Psoas muscle (tissue), 8 donors: ENCODE results near the gene KLK4. TPM values are rescaled to one million over a fixed set of nuclear protein-coding genes. Genes with fewer than 3 reads are reported as not detected.

Experiments used
- ATAC-seq, 4 donors: fragments of 200-7000 bp; cut with Tn5 transposase; one replicate each; pipeline ENCODE4 v1.9.1; 2020; ENCODE audit warnings: moderate library complexity in 3 of 4, mild to moderate bottlenecking in 2 of 4
- DNase-seq, 2 donors: peaks; one replicate each; pipeline ENCODE4 v3.0.0-alpha.2; 2020
- H3K27ac ChIP-seq: fragments of 200-600 bp; one replicate; pipeline ENCODE4 v1.8.0; 2022
- H3K27me3 ChIP-seq, 3 donors: fragments of 200-600 bp in 1 of 3; one replicate each; pipeline versions ENCODE4 v1.6.1 to v1.8.0; 2013 to 2022; ENCODE audit warnings: low read length in 2 of 3, mild to moderate bottlenecking in 2 of 3, moderate library complexity in 1 of 3; ENCODE audit not compliant: insufficient read depth in 3 of 3
- H3K36me3 ChIP-seq, 2 donors: fragments of 200-600 bp in 1 of 2; one replicate each; pipeline versions ENCODE4 v1.6.1 to v1.8.0; 2013 to 2022; ENCODE audit warnings: low read depth in 1 of 2, mild to moderate bottlenecking in 1 of 2, moderate library complexity in 1 of 2; ENCODE audit not compliant: insufficient read depth in 1 of 2
- H3K4me1 ChIP-seq: fragments of 200-600 bp; one replicate; pipeline ENCODE4 v1.8.0; 2022
- H3K4me3 ChIP-seq: fragments of 200-600 bp; one replicate; pipeline ENCODE4 v1.8.0; 2022; ENCODE audit warnings: mild to moderate bottlenecking
- H3K9me3 ChIP-seq: fragments of 200-600 bp; one replicate; pipeline ENCODE4 v1.8.0; 2022
- WGBS, 3 donors: extraction: QIAGEN DNeasy Blood & Tissue Kit; methylation state at CpG; one replicate each; pipeline versions ENCODE4 v1.1.6 to v1.1.7; 2013; 5-methylcytosine and 5-hydroxymethylcytosine counted together
- intact Hi-C, 2 donors: fragments of 100-400 bp; cut with DNase I; formaldehyde crosslinking; loops; one replicate each; pipeline versions ENCODE4 v1.11.0 to v1.14.2; 2022
- long read RNA-seq, 2 donors: library from polyadenylated mRNA; unstranded; transcript quantifications; one replicate each; pipeline ENCODE4 v2.0.0, GENCODE V29; 2021
- polyA plus RNA-seq, 3 donors: library from polyadenylated mRNA; stranded (reverse); fragments of 200-250 nt; gene quantifications; one replicate each; pipeline ENCODE4 v1.2.3, GENCODE V29; 2013
- total RNA-seq, 4 donors: library from RNA; stranded (reverse); fragmentation: NEBNext Ultra II Directional in 2 of 4; extraction: Animal tissue kit (Norgen Biotek cat#: 25700) in 2 of 4; gene quantifications; one replicate each; pipeline versions ENCODE4 v1.2.1 to v1.2.4, GENCODE V29; 2021 to 2023
- TF ChIP-seq, protein P1 (sequence below): fragments of 200-600 bp; IDR thresholded peaks from one replicate; pipeline ENCODE4 v1.8.0; 2022; ENCODE audit warnings: antibody characterized with exemption
- donor health status: healthy with polysubstance abuse.
- donor health status: DM: no; HTN: no; CAD: no; lungs with moderate emphysema.
- donor health status: Bipolar disorder and iron deficiency.
- donor health status: healthy.
- donor health status: DM: yes; HTN: yes; CAD: no.
- donor health status: DM: no; HTN: no; CAD: no.
- donor health status: DM: no; HTN: no; CAD: no.
- donor health status: DM: yes; HTN: yes; CAD: no.

KLK4 gene
- total RNA-seq (not detected), polyA plus RNA-seq (not detected)
- long read RNA-seq, donor 1 = 0 reads
- long read RNA-seq, donor 2 = 0 reads

DNA sequence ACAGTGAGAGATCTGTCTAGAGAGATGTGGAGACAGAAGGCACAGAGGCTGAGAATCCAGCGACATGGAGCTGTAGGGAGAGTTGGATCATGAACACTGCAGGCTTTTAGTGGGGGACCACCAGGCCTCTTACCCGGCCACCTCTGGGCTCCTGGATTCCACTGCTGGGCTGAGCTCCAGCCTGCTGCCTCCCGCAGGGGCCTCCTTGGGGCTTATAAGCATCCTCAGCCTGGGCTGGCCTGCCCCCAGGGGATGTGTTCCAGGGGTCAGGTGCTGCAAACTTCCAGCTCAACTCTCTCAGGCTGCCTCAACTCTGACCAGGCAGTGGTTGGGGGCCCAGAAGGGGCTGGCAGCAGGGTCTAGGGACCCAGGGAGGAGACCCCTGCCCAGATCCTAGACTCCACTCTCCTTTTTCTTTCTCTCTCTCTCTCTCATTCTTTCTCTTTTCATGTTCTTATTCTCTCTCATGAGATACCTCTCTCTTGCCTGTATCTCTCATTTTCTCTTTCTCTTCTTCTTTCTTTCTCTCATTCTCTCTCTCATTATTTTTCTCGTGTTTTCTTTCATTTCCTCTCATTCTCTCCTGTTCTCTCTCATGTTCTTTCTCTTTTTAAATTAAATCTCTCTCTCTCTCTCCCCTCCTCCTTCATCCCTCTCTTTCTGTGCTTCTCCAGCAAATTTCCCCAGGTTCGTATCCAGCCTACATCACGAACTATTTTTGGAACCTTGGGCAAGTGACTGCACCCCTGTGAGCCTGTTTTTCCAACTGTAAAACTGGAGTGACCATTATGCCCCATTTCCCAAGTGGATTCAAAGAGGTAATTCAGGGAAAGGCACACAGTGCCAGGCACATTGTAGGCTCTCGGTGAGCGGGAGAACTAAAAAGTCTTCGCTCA lies at the start of gene KLK4:
Gene KLK4 (minus strand): TSS at position 190 of the 896 bp plus-strand sequence. CDS start 657 bp downstream, outside the sequence.
- TF ChIP-seq, protein P1, sequence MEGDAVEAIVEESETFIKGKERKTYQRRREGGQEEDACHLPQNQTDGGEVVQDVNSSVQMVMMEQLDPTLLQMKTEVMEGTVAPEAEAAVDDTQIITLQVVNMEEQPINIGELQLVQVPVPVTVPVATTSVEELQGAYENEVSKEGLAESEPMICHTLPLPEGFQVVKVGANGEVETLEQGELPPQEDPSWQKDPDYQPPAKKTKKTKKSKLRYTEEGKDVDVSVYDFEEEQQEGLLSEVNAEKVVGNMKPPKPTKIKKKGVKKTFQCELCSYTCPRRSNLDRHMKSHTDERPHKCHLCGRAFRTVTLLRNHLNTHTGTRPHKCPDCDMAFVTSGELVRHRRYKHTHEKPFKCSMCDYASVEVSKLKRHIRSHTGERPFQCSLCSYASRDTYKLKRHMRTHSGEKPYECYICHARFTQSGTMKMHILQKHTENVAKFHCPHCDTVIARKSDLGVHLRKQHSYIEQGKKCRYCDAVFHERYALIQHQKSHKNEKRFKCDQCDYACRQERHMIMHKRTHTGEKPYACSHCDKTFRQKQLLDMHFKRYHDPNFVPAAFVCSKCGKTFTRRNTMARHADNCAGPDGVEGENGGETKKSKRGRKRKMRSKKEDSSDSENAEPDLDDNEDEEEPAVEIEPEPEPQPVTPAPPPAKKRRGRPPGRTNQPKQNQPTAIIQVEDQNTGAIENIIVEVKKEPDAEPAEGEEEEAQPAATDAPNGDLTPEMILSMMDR = no peak
- H3K9me3 ChIP-seq = no peaks in the 10 kb centered on the region
- intact Hi-C loops = no loop called here
- H3K27me3 ChIP-seq = peaks cover 4 to 64% (median 26%) of the 10 kb centered on the region in 3 donors
- ATAC-seq = no peak
- no peak within 1 kb of the TSS for H3K27ac ChIP-seq
- 51 to 55% (median 54%) methylated on average over 9 of the region's 9 CpGs for WGBS, 3 donors
- no peaks in the 10 kb centered on the region for H3K4me1 ChIP-seq
- H3K4me3 ChIP-seq = no peak within 1 kb of the TSS
- DNase-seq = no peak
- H3K36me3 ChIP-seq = no peaks in the 10 kb centered on the region

- H3K36me3 ChIP-seq = no peaks in the 10 kb centered on the region
- H3K27me3 ChIP-seq = no peaks in the 10 kb centered on the region
- TF ChIP-seq, protein P1 = no peak
- no peaks in the 10 kb centered on the region for H3K4me1 ChIP-seq
- H3K9me3 ChIP-seq = no peaks in the 10 kb centered on the region
- H3K4me3 ChIP-seq = no peak overlapping the region
- DNase-seq = no peak
- intact Hi-C loops = no loop called here
- WGBS, 3 donors = 52 to 57% (median 55%) methylated on average over 6 to 8 of the region's 9 CpGs
- ATAC-seq = no peak
- no peak overlapping the region for H3K27ac ChIP-seq
Observed at GRCh38 chr19:50959731-50960500, 48.7 kb upstream of the KLK4 start.

GRCh38 chr19:50957587-50957986 lies 46.4 kb upstream of the KLK4 start:
- Histone ChIP-seq H3K27ac (no peak overlapping the region), H3K27me3 (peaks cover 0 to 3% (median 0%) of the 10 kb centered on the region in 3 donors), H3K4me3 (no peak overlapping the region), H3K9me3 (no peaks in the 10 kb centered on the region), H3K36me3 (no peaks in the 10 kb centered on the region), H3K4me1 (no peaks in the 10 kb centered on the region)
- TF ChIP-seq, protein P1 = no peak
- intact Hi-C loops = no loop called here
- no peak for ATAC-seq
- 66 to 70% (median 67%) methylated on average over 8 of the region's 8 CpGs for WGBS, 3 donors
- DNase-seq = no peak

DNA sequence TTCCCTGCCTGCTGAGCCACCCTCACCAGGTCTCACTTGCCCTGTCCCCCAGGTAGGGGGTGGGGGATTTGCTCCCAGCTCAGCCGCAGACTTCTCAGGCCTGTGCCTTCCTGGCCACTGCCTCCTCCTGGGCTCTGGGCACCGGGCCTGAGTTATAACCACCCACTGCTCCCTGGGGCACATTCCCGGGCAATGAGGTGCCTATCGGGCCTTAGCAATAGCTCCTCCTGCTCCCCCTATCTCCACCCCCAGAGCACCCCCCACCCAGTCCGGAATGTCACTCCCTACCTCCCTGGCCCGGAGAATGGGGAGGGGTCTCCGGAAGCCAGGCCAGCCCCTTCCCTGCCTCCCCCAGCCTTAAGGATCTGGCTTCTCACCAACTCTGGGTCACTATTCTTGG lies 41.7 kb upstream of the KLK4 start, which contains the start of gene KLK5:
Gene KLK5 (minus strand): TSS at position 129 of the 400 bp plus-strand sequence. CDS start 381 bp downstream, outside the sequence.
- 6 to 11% (median 10%) methylated on average over 5 to 7 of the region's 7 CpGs for whole genome bisulfite sequencing, 3 donors
- Histone ChIP-seq H3K4me1 (no peaks in the 10 kb centered on the region), H3K9me3 (no peaks in the 10 kb centered on the region), H3K27me3 (peaks cover 0 to 8% (median 0%) of the 10 kb centered on the region in 3 donors), H3K4me3 (no peak within 1 kb of the TSS), H3K36me3 (no peaks in the 10 kb centered on the region), H3K27ac (no peak within 1 kb of the TSS)
- intact Hi-C loops = no loop called here
- no peak for ATAC-seq
- TF ChIP-seq, protein P1 = no peak
- no peak for DNase-seq
